Progenitor cell of endocrine pancreas (in vitro differentiated cells): ENCODE results near the gene MLEC. TPM values are rescaled to one million over a fixed set of nuclear protein-coding genes. Genes with fewer than 3 reads are reported as not detected.
A peak's percentile ranks its signal among the peaks of the same experiment; 100 is the strongest.

Source experiments
- DNase-seq: peaks from one replicate; pipeline ENCODE4 v3.0.0; 2021; ENCODE audit warnings: low spot score; ENCODE audit not compliant: unreplicated experiment
- H3K27ac Mint-ChIP-seq: 2 replicates; pipeline ENCODE4 v1.8.0; 2021; ENCODE audit warnings: mild to moderate bottlenecking, moderate library complexity, mixed read lengths
- H3K27me3 Mint-ChIP-seq: 2 replicates; pipeline ENCODE4 v1.8.0; 2021; ENCODE audit warnings: mixed read lengths
- H3K36me3 Mint-ChIP-seq: 2 replicates; pipeline ENCODE4 v1.8.0; 2022; ENCODE audit warnings: mixed read lengths; ENCODE audit not compliant: insufficient read depth
- H3K4me1 Mint-ChIP-seq: 2 replicates; pipeline ENCODE4 v1.8.0; 2021; ENCODE audit warnings: low read depth, mixed read lengths
- H3K4me3 Mint-ChIP-seq: 2 replicates; pipeline ENCODE4 v1.8.0; 2021; ENCODE audit warnings: low read depth, mild to moderate bottlenecking, moderate library complexity, mixed read lengths
- H3K9me3 Mint-ChIP-seq: 2 replicates; pipeline ENCODE4 v1.8.0; 2021; ENCODE audit warnings: low read depth, mixed read lengths
- CTCF ChIP-seq: fragments of 200-600 bp; sonication (generic); IDR thresholded peaks from one replicate; pipeline ENCODE4 v1.5.0; 2021; ENCODE audit warnings: antibody characterized with exemption, mild to moderate bottlenecking; ENCODE audit not compliant: unreplicated experiment
- long read RNA-seq: library from polyadenylated mRNA; unstranded; transcript quantifications from one replicate; pipeline ENCODE4 v2.0.0, GENCODE V29; 2020
- total RNA-seq: library from RNA; stranded (reverse); gene quantifications from 2 replicates; pipeline ENCODE4 v1.2.1, GENCODE V29; 2021

The MLEC gene
- total RNA-seq, result 174 and 187 TPM in 2 replicates
- long read RNA-seq, full-length matches to known transcripts, result 2 of 119 reads
- long read RNA-seq, partial matches to known transcripts, result 1 of 119 reads
- long read RNA-seq, other reads (novel, unspliced or antisense), result 116 of 119 reads

- Mint-ChIP-seq H3K27me3 (no peaks in the 10 kb centered on the region), H3K4me3 (peak within 1 kb of the TSS; percentile 95), H3K9me3 (no peaks in the 10 kb centered on the region), H3K4me1 (peaks cover 35% of the 10 kb centered on the region), H3K27ac (peak within 1 kb of the TSS; percentile 97), H3K36me3 (no peaks in the 10 kb centered on the region)
- TF ChIP-seq CTCF, result no peak
- peak; percentile 94 for DNase-seq
Observed at GRCh38 chr12:120686690-120687577, at the start of gene MLEC. Gene MLEC, plus strand, starts transcription at chr12:120687149. Its CDS starts 148 bp downstream, at chr12:120687297.

GRCh38 chr12:120639771-120640721 is 46.9 kb upstream of the MLEC start, which contains the start of gene CABP1:
Gene CABP1, plus strand, starts transcription at chr12:120640626. Its CDS starts 60 bp downstream, at chr12:120640686.
- H3K4me3 Mint-ChIP-seq, result peak within 1 kb of the TSS; percentile 65
- peaks cover 9% of the 10 kb centered on the region for H3K4me1 Mint-ChIP-seq
- H3K36me3 Mint-ChIP-seq, result no peaks in the 10 kb centered on the region
- DNase-seq, result peak; percentile 63
- peaks cover 53% of the 10 kb centered on the region for H3K27me3 Mint-ChIP-seq
- no peak within 1 kb of the TSS for H3K27ac Mint-ChIP-seq
- TF ChIP-seq CTCF, result peak; percentile 61
- no peaks in the 10 kb centered on the region for H3K9me3 Mint-ChIP-seq

GRCh38 chr12:120640861-120641833 is 45.8 kb upstream of the MLEC start:
- Mint-ChIP-seq H3K27ac (no peak overlapping the region), H3K4me1 (peaks cover 9% of the 10 kb centered on the region), H3K36me3 (no peaks in the 10 kb centered on the region), H3K4me3 (peak overlapping the region; percentile 65), H3K9me3 (no peaks in the 10 kb centered on the region), H3K27me3 (peaks cover 64% of the 10 kb centered on the region)
- DNase-seq, result peak; percentile 65
- peak; percentile 19 for TF ChIP-seq CTCF

- Mint-ChIP-seq H3K27ac (no peak overlapping the region), H3K4me3 (peak overlapping the region; percentile 65), H3K9me3 (no peaks in the 10 kb centered on the region)
Observed at GRCh38 chr12:120642121-120642520, 44.8 kb upstream of the MLEC start.

More at GRCh38 chr12:120642121-120642520, 44.8 kb upstream of the MLEC start:
- Mint-ChIP-seq H3K27me3 (peaks cover 65% of the 10 kb centered on the region), H3K36me3 (no peaks in the 10 kb centered on the region), H3K4me1 (peaks cover 9% of the 10 kb centered on the region)
- DNase-seq, result no peak
- TF ChIP-seq CTCF, result no peak
